GM12864 (cell line): ENCODE results near the gene FAM200A.
A peak's percentile ranks its signal among the peaks of the same experiment; 100 is the strongest.
"Not testable (repeated sequence)": the region's sequence is repeated elsewhere in the genome, so short reads cannot be mapped to it uniquely, and the experiment has no call there.

Source experiments
- DNase-seq: peaks from one replicate; pipeline ENCODE4 v3.0.0-alpha.2; 2011; ENCODE audit warnings: low read depth
- H3K4me3 ChIP-seq: 2 replicates; pipeline ENCODE4 v1.5.1; 2011; ENCODE audit warnings: mild to moderate bottlenecking, low read depth, low read length, control low read depth
- TF ChIP-seq, protein P1 (sequence below): IDR thresholded peaks from 2 replicates; pipeline ENCODE4 v1.5.1; 2011; ENCODE audit warnings: low read depth, mild to moderate bottlenecking, moderate library complexity, low read length, control low read depth, inconsistent platforms; ENCODE audit errors: missing control alignments

The FAM200A gene

DNA sequence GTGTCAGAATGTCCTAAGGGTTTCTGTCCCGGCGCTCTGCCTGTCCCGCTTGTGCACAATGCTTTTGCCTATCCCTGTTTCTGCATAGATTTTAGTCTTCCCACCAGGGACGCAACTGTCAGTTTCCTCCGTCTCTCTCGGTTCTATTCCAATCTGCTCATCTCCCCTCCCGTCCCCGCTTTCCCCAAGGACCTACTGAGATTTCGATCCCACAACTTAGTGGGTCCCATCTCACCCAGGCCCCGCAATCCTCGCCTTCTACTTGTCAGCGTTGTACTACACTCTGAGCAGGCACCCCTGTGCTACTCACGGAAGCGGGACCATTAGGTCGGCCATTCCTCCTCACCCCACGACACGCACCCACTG, 6.0 kb upstream of the FAM200A start:
- TF ChIP-seq, protein P1, sequence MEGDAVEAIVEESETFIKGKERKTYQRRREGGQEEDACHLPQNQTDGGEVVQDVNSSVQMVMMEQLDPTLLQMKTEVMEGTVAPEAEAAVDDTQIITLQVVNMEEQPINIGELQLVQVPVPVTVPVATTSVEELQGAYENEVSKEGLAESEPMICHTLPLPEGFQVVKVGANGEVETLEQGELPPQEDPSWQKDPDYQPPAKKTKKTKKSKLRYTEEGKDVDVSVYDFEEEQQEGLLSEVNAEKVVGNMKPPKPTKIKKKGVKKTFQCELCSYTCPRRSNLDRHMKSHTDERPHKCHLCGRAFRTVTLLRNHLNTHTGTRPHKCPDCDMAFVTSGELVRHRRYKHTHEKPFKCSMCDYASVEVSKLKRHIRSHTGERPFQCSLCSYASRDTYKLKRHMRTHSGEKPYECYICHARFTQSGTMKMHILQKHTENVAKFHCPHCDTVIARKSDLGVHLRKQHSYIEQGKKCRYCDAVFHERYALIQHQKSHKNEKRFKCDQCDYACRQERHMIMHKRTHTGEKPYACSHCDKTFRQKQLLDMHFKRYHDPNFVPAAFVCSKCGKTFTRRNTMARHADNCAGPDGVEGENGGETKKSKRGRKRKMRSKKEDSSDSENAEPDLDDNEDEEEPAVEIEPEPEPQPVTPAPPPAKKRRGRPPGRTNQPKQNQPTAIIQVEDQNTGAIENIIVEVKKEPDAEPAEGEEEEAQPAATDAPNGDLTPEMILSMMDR = no peak

DNA sequence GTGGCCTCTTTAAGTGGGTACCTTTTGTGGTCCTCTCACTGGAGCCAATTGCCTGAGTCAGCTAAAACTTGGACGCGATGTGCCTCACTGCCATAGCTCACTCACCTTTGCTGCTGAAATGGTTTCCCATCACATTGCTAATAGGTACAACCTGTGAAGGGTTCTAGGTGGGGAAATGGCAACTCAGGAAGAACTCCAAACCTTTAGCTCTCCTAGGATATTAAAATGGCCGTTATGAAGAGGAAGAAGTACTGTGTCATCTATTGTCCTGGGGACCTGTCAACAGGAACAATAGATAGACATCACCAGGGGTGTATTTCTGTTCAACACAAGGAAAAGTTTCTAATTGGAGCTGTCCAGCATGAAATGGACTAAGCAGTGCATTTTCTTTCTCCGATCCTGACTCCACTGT, 5.3 kb upstream of the FAM200A start:
- H3K4me3 ChIP-seq = peak overlapping the region; percentile 99
- no peak for DNase-seq
- TF ChIP-seq, protein P1 = no peak

More for the DNA sequence above, 6.0 kb upstream of the FAM200A start:
- H3K4me3 ChIP-seq = peak overlapping the region; percentile 99
- no peak for DNase-seq

DNA sequence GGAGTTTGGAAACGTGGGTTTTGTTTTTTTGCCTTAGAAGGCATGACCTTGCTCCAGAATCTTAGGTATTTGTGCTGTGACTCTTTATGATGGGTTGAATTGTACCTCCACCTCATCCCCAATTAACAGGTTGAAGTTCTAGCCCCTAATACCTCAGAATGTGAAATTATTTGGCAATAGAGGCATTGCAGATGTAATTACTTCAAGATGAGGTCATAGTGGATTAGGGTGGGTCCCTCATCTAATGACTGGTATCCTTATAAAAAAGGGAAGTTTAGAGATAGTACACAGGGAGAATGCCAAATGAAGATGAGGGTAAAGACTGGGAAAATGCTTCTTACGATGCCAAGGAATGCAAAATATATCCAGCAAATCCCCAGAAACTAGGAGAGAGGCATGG, 3.0 kb upstream of the FAM200A start:
- H3K4me3 ChIP-seq = no peak overlapping the region
- no peak for DNase-seq
- TF ChIP-seq, protein P1 = no peak

DNA sequence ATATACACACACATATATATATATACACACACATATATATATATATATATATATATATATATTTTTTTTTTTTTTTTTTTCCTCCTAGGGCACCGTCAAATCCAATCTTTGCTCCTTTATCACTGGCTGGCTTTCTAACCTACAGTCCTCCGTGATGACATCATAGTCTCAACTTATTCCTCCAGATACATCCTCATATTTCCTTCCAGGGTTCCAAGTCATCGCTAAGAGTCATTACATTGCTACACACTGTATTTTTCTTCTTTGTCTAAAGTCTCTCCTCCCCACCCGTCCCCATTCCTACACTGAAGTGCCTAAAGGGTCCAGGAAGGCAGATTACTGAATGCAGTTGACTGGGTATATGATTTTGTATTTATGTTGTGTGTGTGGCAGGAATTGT, 1.1 kb upstream of the FAM200A start:
- no peak for DNase-seq
- no peak overlapping the region for H3K4me3 ChIP-seq
- TF ChIP-seq, protein P1 = no peak

DNA sequence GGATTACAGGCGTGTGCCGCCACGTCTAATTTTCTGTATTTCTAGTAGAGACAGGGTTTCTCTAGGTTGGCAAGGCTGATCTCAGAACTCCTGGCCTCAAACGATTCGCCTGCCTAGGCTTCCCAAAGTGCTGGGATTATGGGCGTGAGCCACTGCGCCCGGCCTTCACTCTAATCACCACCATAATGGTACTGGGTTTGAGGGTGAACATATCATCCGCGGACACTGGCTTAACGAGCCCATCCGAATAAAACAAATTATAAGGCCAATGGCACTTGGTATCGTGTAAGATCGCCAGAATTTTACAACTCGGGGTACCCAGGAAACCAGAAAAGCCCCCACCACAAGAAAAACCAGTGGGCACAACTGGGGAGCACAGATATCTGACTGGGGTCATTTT, 580 bp downstream of the FAM200A start:
- TF ChIP-seq, protein P1 = no peak
- H3K4me3 ChIP-seq = peak overlapping the region; percentile 71
- no peak for DNase-seq

DNA sequence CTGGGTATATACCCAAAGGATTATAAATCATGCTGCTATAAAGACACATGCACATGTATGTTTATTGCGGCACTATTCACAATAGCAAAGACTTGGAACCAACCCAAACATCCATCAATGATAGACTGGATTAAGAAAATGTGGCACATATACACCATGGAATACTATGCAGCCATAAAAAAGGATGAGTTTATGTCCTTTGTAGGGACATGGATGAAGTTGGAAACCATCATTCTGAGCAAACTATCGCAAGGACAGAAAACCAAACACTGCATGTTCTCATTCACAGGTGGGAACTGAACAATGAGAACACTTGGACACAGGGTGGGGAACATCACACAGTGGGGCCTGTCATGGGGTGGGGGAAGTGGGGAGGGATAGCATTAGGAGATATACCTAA, 2.4 kb downstream of the FAM200A start:
- H3K4me3 ChIP-seq, DNase-seq: not testable (repeated sequence)

DNA sequence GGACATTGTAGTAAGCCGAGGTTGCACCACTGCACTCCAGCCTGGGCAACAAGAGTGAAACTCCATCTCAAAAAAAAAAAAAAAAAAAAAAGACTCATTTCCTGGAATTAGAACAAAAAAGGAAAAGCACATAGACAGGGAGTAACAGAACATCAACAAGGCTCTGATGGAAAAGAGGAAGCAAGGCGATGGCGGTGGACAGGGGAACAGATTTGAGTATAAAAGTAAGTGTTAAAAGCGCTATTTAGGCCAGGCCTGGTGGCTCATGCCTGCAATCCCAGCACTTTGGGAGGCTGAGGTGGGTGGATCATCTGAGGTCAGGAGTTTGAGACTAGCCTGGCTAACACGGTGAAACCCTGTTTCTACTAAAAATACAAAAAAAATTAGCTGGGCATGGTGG, 6.6 kb downstream of the FAM200A start:
- DNase-seq, H3K4me3 ChIP-seq: not testable (repeated sequence)

DNA sequence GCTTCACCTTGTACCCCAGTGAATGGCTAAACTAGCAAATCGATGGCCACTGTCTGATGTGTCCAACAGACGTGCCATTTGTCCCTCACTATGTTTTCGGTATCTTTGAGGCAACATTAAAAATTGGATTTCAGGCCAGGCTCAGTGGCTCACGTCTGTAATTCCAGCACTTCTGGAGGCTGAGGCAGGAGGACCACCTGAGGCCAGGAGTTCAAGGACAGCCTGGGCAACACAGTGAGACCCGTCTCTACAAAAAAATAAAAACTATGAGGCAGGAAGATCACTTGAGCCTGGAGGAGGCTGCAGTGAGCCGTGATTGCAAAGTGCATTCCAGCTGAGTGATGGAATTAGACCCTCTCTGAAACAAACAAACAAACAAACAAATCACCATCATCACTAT, 8.0 kb downstream of the FAM200A start:
- TF ChIP-seq, protein P1 = no peak
- H3K4me3 ChIP-seq = no peak overlapping the region
- no peak for DNase-seq
